GM18907 (cell line): ENCODE measurements around the gene TMEM11.

ENCODE experiments used
- ATAC-seq: cut with Tn5 transposase; IDR thresholded peaks from one replicate; pipeline ENCODE4 v1.9.1; 2021; ENCODE audit warnings: mild to moderate bottlenecking, moderate library complexity; ENCODE audit not compliant: unreplicated experiment

Gene TMEM11

GRCh38 chr17:21214015-21214776 is at the start of gene TMEM11:
TMEM11 (minus strand) TSS chr17:21214161; CDS start chr17:21214152, 9 bp downstream.
- peak; percentile 89 for ATAC-seq

- no peak for ATAC-seq
Measured at GRCh38 chr17:21263376-21263775, 49.4 kb upstream of the TMEM11 start.

GRCh38 chr17:21262259-21262993 is 48.5 kb upstream of the TMEM11 start:
- ATAC-seq, result no peak

- no peak for ATAC-seq
Measured at GRCh38 chr17:21258593-21258992, 44.6 kb upstream of the TMEM11 start.

GRCh38 chr17:21253646-21254441 is 39.9 kb upstream of the TMEM11 start:
- peak; percentile 13 for ATAC-seq

GRCh38 chr17:21252796-21253645 is 39.1 kb upstream of the TMEM11 start, which contains the start of gene NATD1:
NATD1 (minus strand) TSS chr17:21253410; CDS start chr17:21253264, 146 bp downstream.
- ATAC-seq, result peak; percentile 80

GRCh38 chr17:21252289-21252795 is 38.4 kb upstream of the TMEM11 start:
- no peak for ATAC-seq

GRCh38 chr17:21251337-21252010 is 37.5 kb upstream of the TMEM11 start:
- no peak for ATAC-seq

GRCh38 chr17:21250854-21251253 is 36.9 kb upstream of the TMEM11 start:
- no peak for ATAC-seq

GRCh38 chr17:21249920-21250703 is 36.2 kb upstream of the TMEM11 start:
- ATAC-seq, result no peak

GRCh38 chr17:21249086-21249795 is 35.3 kb upstream of the TMEM11 start:
- ATAC-seq, result no peak

- ATAC-seq, result no peak
Measured at GRCh38 chr17:21248500-21248899, 34.5 kb upstream of the TMEM11 start.

GRCh38 chr17:21247552-21248258 is 33.7 kb upstream of the TMEM11 start:
- no peak for ATAC-seq

GRCh38 chr17:21246698-21247097 is 32.7 kb upstream of the TMEM11 start:
- no peak for ATAC-seq

- no peak for ATAC-seq
Measured at GRCh38 chr17:21245639-21246084, 31.7 kb upstream of the TMEM11 start.

- ATAC-seq, result no peak
Measured at GRCh38 chr17:21243516-21244303, 29.7 kb upstream of the TMEM11 start.
